Thyroid gland (tissue), 4 donors: Measurements from ENCODE around the gene FAM181B. TPM values are rescaled to one million over a fixed set of nuclear protein-coding genes. Genes with fewer than 3 reads are reported as not detected.

ENCODE experiments used
- DNase-seq, 2 donors: peaks; one replicate each; pipeline ENCODE4 v3.0.0-alpha.2; 2019
- H3K27ac ChIP-seq, 3 donors: fragments of 200-600 bp; sonication (generic); 1 replicate in 2 of 3; 2 replicates in 1 of 3; pipeline ENCODE4 v1.5.1; 2016 to 2019; ENCODE audit warnings: mild to moderate bottlenecking in 1 of 3, moderate library complexity in 1 of 3
- H3K27me3 ChIP-seq: fragments of 200-600 bp; sonication (generic); one replicate; pipeline ENCODE4 v1.5.1; 2019
- H3K36me3 ChIP-seq, 2 donors: fragments of 200-600 bp; sonication (generic); one replicate each; pipeline ENCODE4 v1.5.1; 2016 to 2019
- H3K4me1 ChIP-seq, 2 donors: fragments of 200-600 bp; sonication (generic); one replicate each; pipeline ENCODE4 v1.5.1; 2017 to 2019
- H3K4me3 ChIP-seq, 3 donors: fragments of 200-600 bp; sonication (generic); replicated peaks in 1 of 3; 1 replicate in 2 of 3; 2 replicates in 1 of 3; pipeline ENCODE4 v1.5.1; 2016; ENCODE audit warnings: mild to moderate bottlenecking in 1 of 3
- H3K9me3 ChIP-seq: fragments of 200-600 bp; sonication (generic); one replicate; pipeline ENCODE4 v1.5.1; 2017
- POLR2A ChIP-seq, 2 donors: fragments of 450-650 bp; IDR thresholded peaks; one replicate each; pipeline ENCODE4 v1.6.1; 2017; ENCODE audit warnings: antibody characterized with exemption in 2 of 2, mild to moderate bottlenecking in 2 of 2, moderate library complexity in 1 of 2
- WGBS, 2 donors: methylation state at CpG; one replicate each; pipeline ENCODE4 v1.1.5; 2017; 5-methylcytosine and 5-hydroxymethylcytosine counted together
- intact Hi-C: fragments of 100-400 bp; cut with DNase I; formaldehyde crosslinking; loops from one replicate; pipeline ENCODE4 v1.15.1; 2023
- total RNA-seq, 4 donors: library from RNA; depleted of rRNA; stranded (reverse); fragments of >200 nt; gene quantifications; one replicate each; pipeline ENCODE4 v1.2.3, GENCODE V29; 2016
- TF ChIP-seq, protein P1 (sequence below), 6 experiments: fragments of 200-600 bp in 3 of 6; fragments of 450-650 bp in 3 of 6; sonication (generic) in 3 of 6; IDR thresholded peaks; one replicate each; pipeline ENCODE4 v1.5.1; 2016 to 2019; ENCODE audit warnings: antibody characterized with exemption in 6 of 6, mild to moderate bottlenecking in 2 of 6, inconsistent platforms in 1 of 6, moderate library complexity in 1 of 6

Gene FAM181B
- total RNA-seq, 4 donors from 2014 or later = 0.94 to 5.1 (median 1.5) TPM

DNA sequence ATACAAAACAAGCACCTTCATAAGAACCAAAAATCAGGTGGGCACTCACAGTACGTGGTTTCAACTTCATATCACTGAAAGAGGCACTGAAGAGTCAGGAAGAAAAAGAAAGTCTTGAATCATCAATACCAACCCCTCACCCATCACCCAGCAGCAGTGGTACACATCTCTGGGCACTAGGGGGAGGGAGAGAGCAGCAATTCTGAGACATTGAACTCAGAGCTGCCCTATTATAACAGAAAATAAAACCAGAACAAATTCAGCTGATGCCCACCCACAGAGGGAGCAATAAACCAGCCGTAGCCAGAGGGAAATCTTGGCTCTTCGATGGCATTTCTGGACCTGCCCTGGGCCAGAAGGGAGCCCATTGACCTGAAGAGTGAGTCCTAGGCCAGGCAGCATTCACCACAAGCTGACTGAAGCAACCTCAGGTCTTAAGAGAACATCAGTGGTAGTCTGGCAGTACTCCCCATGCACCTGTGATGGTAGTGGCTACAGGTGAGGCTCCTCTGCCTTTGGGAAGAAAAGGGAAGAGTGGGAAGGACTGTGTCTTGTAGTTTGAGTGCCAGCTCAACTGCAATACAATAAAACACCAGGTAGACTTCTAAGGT is 42.2 kb upstream of the FAM181B start:
- no peaks in the 10 kb centered on the region for H3K36me3 ChIP-seq
- no peak overlapping the region for H3K27ac ChIP-seq
- no peak for TF ChIP-seq POLR2A (IDR thresholded peaks at IDR 0.05)
- TF ChIP-seq, protein P1, sequence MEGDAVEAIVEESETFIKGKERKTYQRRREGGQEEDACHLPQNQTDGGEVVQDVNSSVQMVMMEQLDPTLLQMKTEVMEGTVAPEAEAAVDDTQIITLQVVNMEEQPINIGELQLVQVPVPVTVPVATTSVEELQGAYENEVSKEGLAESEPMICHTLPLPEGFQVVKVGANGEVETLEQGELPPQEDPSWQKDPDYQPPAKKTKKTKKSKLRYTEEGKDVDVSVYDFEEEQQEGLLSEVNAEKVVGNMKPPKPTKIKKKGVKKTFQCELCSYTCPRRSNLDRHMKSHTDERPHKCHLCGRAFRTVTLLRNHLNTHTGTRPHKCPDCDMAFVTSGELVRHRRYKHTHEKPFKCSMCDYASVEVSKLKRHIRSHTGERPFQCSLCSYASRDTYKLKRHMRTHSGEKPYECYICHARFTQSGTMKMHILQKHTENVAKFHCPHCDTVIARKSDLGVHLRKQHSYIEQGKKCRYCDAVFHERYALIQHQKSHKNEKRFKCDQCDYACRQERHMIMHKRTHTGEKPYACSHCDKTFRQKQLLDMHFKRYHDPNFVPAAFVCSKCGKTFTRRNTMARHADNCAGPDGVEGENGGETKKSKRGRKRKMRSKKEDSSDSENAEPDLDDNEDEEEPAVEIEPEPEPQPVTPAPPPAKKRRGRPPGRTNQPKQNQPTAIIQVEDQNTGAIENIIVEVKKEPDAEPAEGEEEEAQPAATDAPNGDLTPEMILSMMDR (IDR thresholded peaks at IDR 0.05) = peak in 2 of 6 experiments; percentile 11 to 13
- H3K4me3 ChIP-seq = no peak overlapping the region
- no peaks in the 10 kb centered on the region for H3K9me3 ChIP-seq
- intact Hi-C loops = no loop called here
- WGBS, 2 donors = 52 to 56% methylated on average over 3 of the region's 3 CpGs
- DNase-seq = no peak
- no peaks in the 10 kb centered on the region for H3K4me1 ChIP-seq
- no peaks in the 10 kb centered on the region for H3K27me3 ChIP-seq

DNA sequence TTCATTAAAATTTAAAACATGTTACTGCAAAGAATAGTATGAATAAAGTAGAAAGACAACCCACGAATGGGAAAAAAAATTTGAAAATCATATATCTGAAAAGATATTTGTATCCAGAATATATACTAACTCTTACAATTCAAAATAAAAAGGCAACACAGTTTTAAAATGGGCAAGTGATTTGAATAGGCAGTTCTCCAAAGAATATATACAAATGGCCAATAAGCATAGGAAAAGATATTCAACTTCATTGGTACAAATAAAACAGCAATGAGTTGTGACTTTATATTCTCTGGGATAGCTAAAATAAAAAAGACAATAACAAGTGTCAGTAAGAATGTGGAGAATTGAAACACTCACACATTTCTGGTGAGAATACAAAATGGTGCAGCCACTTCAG is 41.6 kb upstream of the FAM181B start:
- H3K4me3 ChIP-seq = no peak overlapping the region
- H3K36me3 ChIP-seq = no peaks in the 10 kb centered on the region
- no peaks in the 10 kb centered on the region for H3K9me3 ChIP-seq
- H3K4me1 ChIP-seq = no peaks in the 10 kb centered on the region
- H3K27me3 ChIP-seq = no peaks in the 10 kb centered on the region
- 82% methylated on average over 1 of the region's 1 CpG for WGBS, 2 donors
- intact Hi-C loops = no loop called here
- DNase-seq = no peak
- H3K27ac ChIP-seq = no peak overlapping the region
- no peak for TF ChIP-seq POLR2A (IDR thresholded peaks at IDR 0.05)
- TF ChIP-seq, protein P1 (IDR thresholded peaks at IDR 0.05) = no peak

DNA sequence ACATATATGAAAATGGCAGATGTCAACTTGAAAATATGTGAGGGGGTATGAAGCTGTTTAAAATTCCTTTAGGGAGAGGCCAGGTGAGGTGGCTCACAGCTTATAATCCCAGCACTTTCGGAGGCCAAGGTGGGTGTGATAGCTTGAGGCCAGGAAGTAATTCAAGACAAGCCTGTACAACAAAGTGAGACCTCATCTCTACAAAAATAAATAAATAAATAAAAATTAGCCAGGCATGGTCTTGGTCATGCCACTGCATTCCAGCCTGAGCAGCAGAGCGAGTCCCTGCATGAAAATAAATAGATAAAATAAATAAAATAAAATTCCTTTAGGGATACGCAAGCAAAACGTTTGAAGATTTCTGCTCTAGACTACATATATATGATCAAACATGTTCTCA is 38.1 kb upstream of the FAM181B start:
- no peak for DNase-seq
- WGBS, 2 donors = 90 to 91% methylated on average over 4 of the region's 4 CpGs
- H3K27ac ChIP-seq = no peak overlapping the region
- H3K27me3 ChIP-seq = no peaks in the 10 kb centered on the region
- H3K36me3 ChIP-seq = no peaks in the 10 kb centered on the region
- no peaks in the 10 kb centered on the region for H3K9me3 ChIP-seq
- TF ChIP-seq POLR2A (IDR thresholded peaks at IDR 0.05) = no peak
- TF ChIP-seq, protein P1 (IDR thresholded peaks at IDR 0.05) = no peak
- H3K4me3 ChIP-seq = no peak overlapping the region
- intact Hi-C loops = no loop called here
- no peaks in the 10 kb centered on the region for H3K4me1 ChIP-seq

DNA sequence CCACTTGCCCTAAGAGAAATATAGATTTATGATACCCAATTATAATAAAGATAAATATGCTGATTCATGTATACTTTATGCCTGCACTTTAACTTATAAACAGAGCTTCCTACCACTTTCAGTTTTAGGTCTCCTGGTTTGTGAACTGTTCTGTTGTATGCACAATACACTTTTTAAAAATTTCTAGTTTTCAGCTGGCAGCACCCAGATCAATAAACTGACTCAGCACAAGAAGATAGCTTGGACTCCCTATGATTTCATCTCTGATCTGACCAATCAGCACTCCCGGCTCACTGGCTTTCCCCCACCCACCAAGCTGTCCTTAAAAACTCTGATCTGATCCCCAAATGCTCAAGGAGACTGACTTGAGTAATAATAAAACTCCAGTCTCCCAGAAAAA is 33.5 kb upstream of the FAM181B start:
- no peaks in the 10 kb centered on the region for H3K9me3 ChIP-seq
- no peaks in the 10 kb centered on the region for H3K27me3 ChIP-seq
- no peak for DNase-seq
- 69 to 78% methylated on average over 1 of the region's 1 CpG for WGBS, 2 donors
- intact Hi-C loops = no loop called here
- H3K27ac ChIP-seq = no peak overlapping the region
- no peaks in the 10 kb centered on the region for H3K4me1 ChIP-seq
- no peaks in the 10 kb centered on the region for H3K36me3 ChIP-seq
- no peak overlapping the region for H3K4me3 ChIP-seq
- TF ChIP-seq, protein P1 (IDR thresholded peaks at IDR 0.05) = no peak
- no peak for TF ChIP-seq POLR2A (IDR thresholded peaks at IDR 0.05)

DNA sequence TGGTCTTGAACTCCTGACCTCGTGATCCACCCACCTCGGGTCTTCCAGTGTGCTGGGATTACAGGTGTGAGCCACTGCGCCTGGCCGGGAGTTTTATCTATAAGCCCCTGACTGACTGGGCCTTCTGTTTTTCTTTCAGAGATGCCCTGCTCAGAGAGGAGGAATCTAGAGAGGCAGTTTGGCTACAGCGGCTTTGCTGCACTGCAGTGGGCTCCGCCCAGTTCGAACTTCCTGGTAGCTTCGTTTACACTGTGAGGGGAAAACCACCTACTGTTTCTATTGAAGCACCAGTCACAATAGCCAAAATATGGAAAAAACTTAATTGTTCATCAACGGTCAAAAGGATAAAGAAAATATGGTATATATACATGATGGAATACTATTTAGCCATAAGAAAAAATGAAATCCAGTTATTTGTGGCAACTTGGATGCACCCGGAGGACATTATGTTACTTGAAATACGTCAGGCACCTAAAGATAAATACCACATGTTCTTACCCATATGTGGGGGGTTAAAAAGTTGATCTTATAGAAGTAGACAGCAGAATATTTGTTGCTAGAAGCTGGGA is 31.9 kb upstream of the FAM181B start:
- Histone ChIP-seq H3K27ac (no peak overlapping the region), H3K4me3 (no peak overlapping the region), H3K27me3 (no peaks in the 10 kb centered on the region), H3K36me3 (no peaks in the 10 kb centered on the region), H3K4me1 (no peaks in the 10 kb centered on the region), H3K9me3 (no peaks in the 10 kb centered on the region)
- WGBS, 2 donors = 64 to 76% methylated on average over 11 of the region's 11 CpGs
- TF ChIP-seq, protein P1 (IDR thresholded peaks at IDR 0.05) = no peak
- no peak for TF ChIP-seq POLR2A (IDR thresholded peaks at IDR 0.05)
- no peak for DNase-seq
- intact Hi-C loops = no loop called here
